Stimulated activated naive CD4-positive, alpha-beta T cell (primary cell): ENCODE data around the gene BMP8A.
"Not testable (repeated sequence)": the region's sequence is repeated elsewhere in the genome, so short reads cannot be mapped to it uniquely, and the experiment has no call there.

Experiments
- DNase-seq, 6 experiments: peaks; one replicate each; lab custom pipeline; 2025; lab: John Stamatoyannopoulos, UW

The BMP8A gene

GRCh38 chr1:39527190-39527579, 35.7 kb downstream of the BMP8A start:
- not testable (repeated sequence) for DNase-seq

- DNase-seq: no peak
These were observed 36.6 kb downstream of the BMP8A start for GRCh38 chr1:39528082-39528481.

GRCh38 chr1:39529901-39530535, 38.6 kb downstream of the BMP8A start:
- DNase-seq: no peak

GRCh38 chr1:39531526-39531925, 40.1 kb downstream of the BMP8A start:
- no peak for DNase-seq

GRCh38 chr1:39533442-39533841, 42.0 kb downstream of the BMP8A start:
- DNase-seq: no peak

- DNase-seq: no peak
These were observed 47.3 kb downstream of the BMP8A start for GRCh38 chr1:39538531-39539251.

- DNase-seq: peak in 4 of 6 experiments; percentile 6 to 44 (median 22)
These were observed 47.9 kb downstream of the BMP8A start for GRCh38 chr1:39539252-39539790.

GRCh38 chr1:39540504-39541031, 49.1 kb downstream of the BMP8A start:
- no peak for DNase-seq

GRCh38 chr1:39542924-39543323, 51.5 kb downstream of the BMP8A start:
- DNase-seq: no peak

- DNase-seq: no peak
These were observed 52.9 kb downstream of the BMP8A start for GRCh38 chr1:39544327-39544726.

GRCh38 chr1:39545531-39545930, 54.1 kb downstream of the BMP8A start:
- DNase-seq: no peak

GRCh38 chr1:39554277-39554676, 62.8 kb downstream of the BMP8A start:
- no peak for DNase-seq

GRCh38 chr1:39561279-39561678, 69.8 kb downstream of the BMP8A start:
- DNase-seq: no peak

GRCh38 chr1:39562886-39563285, 71.5 kb downstream of the BMP8A start:
- DNase-seq: no peak

GRCh38 chr1:39563669-39564068, 72.2 kb downstream of the BMP8A start:
- no peak for DNase-seq

GRCh38 chr1:39564340-39564739, 72.9 kb downstream of the BMP8A start:
- DNase-seq: no peak

- no peak for DNase-seq
These were observed 73.5 kb downstream of the BMP8A start for GRCh38 chr1:39564941-39565340.

- DNase-seq: no peak
These were observed 75.2 kb downstream of the BMP8A start for GRCh38 chr1:39566441-39567137.

GRCh38 chr1:39567302-39567701, 75.9 kb downstream of the BMP8A start:
- DNase-seq: no peak

- no peak for DNase-seq
These were observed 76.8 kb downstream of the BMP8A start for GRCh38 chr1:39568208-39568607.

GRCh38 chr1:39569034-39569433, 77.6 kb downstream of the BMP8A start:
- DNase-seq: no peak

- no peak for DNase-seq
These were observed 79.2 kb downstream of the BMP8A start for GRCh38 chr1:39570477-39571177.
